C4-2B (cell line): ENCODE data around the gene GPHA2.

Experiments
- H3K27ac ChIP-seq: fragments of 450-650 bp; 2 replicates; pipeline ENCODE4 v1.5.1; 2017
- ZFX ChIP-seq: fragments of 450-650 bp; IDR thresholded peaks from 2 replicates; pipeline ENCODE4 v1.6.1; 2017
- TF ChIP-seq, protein P1 (sequence below): fragments of 450-650 bp; conservative IDR thresholded peaks from 2 replicates; pipeline ENCODE4 v1.5.1; 2017; ENCODE audit warnings: mild to moderate bottlenecking

GPHA2 gene

DNA sequence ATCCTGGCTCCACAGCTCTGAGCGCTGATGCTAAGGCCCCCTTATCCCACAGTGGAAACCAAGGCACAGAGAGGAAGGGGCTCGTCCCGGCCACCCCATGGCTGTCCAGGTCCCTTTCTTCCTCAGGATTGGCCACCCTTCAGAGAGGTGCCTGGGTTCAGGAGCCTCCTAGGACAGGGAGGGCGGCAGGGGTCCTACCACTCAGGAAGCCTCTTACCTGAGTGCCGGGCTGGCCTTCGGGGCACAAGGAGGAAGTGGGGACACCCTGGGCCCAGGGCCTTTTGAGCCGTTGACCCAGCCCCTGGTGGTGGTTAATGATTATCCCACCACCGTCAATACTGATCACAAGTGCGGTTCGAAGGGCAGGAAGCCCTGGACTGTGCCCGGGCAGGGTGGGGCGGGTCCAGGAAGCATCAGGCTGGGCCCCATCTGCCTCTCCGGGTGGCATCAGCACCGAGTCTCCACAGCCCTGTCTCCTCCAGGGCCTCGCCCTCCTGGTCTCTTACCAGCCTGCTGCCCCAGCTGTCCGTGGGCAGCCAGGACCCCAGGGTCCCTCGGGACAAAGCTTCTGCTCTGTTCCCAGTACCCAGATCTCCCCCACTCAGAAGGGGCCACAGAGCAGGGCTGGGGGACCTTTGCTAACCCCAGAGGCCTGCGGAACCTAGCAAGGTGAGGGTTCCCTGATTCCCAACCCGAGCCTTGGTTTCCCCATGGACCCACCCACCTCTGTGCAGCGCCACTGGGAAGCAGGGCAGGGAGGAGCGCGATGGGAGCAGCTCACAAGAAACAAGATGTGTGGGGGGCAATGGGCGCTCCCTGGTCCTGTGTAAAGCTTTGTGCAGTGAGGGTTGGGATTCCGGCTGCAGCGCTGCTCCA is 42.3 kb downstream of the GPHA2 start:
- TF ChIP-seq ZFX, result no peak
- TF ChIP-seq, protein P1, sequence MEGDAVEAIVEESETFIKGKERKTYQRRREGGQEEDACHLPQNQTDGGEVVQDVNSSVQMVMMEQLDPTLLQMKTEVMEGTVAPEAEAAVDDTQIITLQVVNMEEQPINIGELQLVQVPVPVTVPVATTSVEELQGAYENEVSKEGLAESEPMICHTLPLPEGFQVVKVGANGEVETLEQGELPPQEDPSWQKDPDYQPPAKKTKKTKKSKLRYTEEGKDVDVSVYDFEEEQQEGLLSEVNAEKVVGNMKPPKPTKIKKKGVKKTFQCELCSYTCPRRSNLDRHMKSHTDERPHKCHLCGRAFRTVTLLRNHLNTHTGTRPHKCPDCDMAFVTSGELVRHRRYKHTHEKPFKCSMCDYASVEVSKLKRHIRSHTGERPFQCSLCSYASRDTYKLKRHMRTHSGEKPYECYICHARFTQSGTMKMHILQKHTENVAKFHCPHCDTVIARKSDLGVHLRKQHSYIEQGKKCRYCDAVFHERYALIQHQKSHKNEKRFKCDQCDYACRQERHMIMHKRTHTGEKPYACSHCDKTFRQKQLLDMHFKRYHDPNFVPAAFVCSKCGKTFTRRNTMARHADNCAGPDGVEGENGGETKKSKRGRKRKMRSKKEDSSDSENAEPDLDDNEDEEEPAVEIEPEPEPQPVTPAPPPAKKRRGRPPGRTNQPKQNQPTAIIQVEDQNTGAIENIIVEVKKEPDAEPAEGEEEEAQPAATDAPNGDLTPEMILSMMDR, result no peak
- no peak overlapping the region for H3K27ac ChIP-seq

DNA sequence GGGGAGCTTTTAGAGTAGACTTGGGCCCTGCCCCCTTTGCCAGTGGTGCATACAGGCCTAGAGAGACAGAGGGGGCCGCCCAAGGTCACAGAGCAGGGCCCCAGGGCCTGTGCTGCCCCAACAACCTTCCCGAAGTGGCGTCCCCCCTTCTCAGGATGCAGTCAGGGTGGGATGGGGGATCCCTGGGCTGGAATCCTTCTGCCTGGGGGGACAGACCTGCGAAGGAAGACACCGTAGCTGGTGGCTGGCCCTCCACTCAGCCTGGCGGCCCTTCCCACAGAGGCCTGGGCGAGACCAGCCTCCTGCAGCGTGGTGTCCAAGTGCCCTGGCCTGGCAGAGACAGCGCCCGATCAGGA is 42.9 kb downstream of the GPHA2 start:
- TF ChIP-seq, protein P1, result no peak
- TF ChIP-seq ZFX, result no peak
- no peak overlapping the region for H3K27ac ChIP-seq

DNA sequence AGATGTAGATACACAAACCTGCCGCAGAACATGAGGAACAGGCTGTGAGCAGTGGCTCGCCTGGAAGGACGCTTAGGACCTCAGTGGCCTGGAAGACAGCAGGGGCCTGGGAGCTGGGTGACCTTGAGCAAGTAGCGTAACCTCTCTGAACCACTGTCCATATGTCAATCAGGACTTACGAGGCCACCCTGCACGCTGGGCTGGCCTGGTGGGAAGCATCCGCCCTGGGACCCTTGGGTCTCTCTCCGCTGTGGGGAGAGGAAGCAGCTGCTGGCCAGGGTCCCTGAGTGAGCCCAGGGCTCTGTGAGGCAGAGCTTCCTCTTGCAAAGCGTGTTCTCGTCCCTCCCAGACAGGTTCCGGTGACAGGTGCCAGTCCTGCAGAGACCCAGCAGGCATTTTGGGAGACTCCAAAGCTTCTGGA is 43.3 kb downstream of the GPHA2 start:
- no peak for TF ChIP-seq ZFX
- TF ChIP-seq, protein P1, result no peak
- H3K27ac ChIP-seq, result no peak overlapping the region

- TF ChIP-seq ZFX, result no peak
- TF ChIP-seq, protein P1, result no peak
- no peak overlapping the region for H3K27ac ChIP-seq
Measured at GRCh38 chr11:64891880-64892279, 43.8 kb downstream of the GPHA2 start.

- H3K27ac ChIP-seq, result no peak overlapping the region
- TF ChIP-seq, protein P1, result no peak
- no peak for TF ChIP-seq ZFX
Measured at GRCh38 chr11:64891215-64891848, 44.4 kb downstream of the GPHA2 start.

DNA sequence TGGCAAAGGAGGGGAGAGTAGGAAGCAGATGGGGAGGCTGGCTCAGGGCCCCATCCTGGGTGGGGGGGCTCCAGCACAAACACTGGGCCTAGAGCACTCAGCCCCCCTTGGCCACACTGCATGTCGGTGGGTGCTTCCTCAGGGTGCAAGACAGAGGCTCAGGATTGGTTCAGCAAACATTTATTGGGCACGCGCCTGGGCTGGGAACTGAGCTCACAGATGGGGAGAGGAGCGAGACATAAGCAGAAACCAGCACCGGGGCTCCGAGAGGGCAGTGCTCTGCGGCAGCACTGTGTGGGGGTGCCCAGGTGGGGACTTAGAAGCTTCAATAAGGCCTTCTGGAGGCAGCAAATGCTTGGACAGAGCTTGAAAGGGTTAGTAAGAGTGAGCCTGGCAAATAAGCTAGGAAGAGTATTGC is 45.2 kb downstream of the GPHA2 start:
- no peak for TF ChIP-seq ZFX
- TF ChIP-seq, protein P1, result no peak

More for the DNA sequence above, 45.2 kb downstream of the GPHA2 start:
- H3K27ac ChIP-seq, result no peak overlapping the region
